Measurements from ENCODE around the gene TRIB2. TPM values are rescaled to one million over a fixed set of nuclear protein-coding genes. Genes with fewer than 3 reads are reported as not detected.

The TRIB2 gene
- polyA plus RNA-seq, 1 experiment, result 12.2 TPM

DNA sequence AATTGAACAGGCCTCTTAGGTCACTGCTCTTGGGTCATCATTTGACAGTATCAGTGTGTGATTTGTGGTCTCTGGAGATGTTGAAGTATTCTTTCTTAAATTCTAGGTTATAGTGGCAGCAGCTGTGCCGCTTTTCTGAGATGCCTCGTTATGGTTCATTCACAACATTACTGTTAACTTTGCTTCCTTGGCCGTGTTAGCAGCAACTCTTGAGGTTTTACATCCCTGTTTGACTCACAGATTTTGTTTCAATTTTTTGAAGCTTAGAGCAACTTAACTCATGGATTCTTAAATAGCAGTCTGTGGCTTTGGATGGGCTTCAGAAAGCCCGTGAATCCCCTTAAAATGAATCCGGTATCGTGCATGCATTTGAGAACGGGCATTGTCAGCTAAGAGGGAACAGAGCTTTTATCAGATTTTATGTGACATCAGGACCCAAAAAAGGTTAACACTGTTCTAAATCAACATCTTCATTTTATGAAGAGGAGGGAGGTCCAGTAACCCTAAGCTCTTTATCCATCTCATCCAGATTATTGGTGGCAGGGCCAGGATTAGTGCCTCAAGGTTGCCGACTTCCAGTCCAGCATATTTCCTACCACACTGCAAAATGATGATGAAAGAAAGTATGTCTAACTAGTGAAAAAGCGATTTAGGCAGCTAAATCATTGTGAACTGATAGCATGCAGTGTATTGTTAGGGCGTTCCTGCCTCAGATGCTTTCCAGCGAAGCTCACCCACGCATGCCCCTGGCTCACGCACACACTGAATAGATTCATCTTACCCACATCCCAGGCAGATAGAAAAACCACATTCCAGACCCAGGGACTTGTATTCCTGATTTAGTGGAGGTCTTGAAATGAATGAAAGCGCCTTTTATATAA lies 5.1 kb downstream of the TRIB2 start:
- TF ChIP-seq CTCF (IDR thresholded peaks at IDR 0.05; ENCODE audit: low read depth, low read length), result no peak
- Histone ChIP-seq H3K27ac (ENCODE audit: low read depth, low read length) (no peak overlapping the region), H3K27me3 (ENCODE audit: control insufficient read depth, insufficient read depth, low read length) (no peaks in the 10 kb centered on the region), H3K4me3 (ENCODE audit: low read depth, low read length) (no peak overlapping the region), H3K9me3 (ENCODE audit: control insufficient read depth, insufficient read depth, low read length) (peaks cover 8% of the 10 kb centered on the region; the same call in 1 of the 2 replicates)
- POLR2A ChIA-PET, result interaction anchor here (1.2 kb wide), 1 partner anchor 286 kb away, joined by 3 read pairs; no protein-coding TSS in a partner anchor
- CTCF ChIA-PET, result interaction anchor here (1.0 to 5.1 kb wide), 5 partner anchors 52 to 893 kb away, joined by 3 to 65 read pairs (median 10); no protein-coding TSS in a partner anchor
- DNase-seq (ENCODE audit: low read depth, low spot score), result no peak

DNA sequence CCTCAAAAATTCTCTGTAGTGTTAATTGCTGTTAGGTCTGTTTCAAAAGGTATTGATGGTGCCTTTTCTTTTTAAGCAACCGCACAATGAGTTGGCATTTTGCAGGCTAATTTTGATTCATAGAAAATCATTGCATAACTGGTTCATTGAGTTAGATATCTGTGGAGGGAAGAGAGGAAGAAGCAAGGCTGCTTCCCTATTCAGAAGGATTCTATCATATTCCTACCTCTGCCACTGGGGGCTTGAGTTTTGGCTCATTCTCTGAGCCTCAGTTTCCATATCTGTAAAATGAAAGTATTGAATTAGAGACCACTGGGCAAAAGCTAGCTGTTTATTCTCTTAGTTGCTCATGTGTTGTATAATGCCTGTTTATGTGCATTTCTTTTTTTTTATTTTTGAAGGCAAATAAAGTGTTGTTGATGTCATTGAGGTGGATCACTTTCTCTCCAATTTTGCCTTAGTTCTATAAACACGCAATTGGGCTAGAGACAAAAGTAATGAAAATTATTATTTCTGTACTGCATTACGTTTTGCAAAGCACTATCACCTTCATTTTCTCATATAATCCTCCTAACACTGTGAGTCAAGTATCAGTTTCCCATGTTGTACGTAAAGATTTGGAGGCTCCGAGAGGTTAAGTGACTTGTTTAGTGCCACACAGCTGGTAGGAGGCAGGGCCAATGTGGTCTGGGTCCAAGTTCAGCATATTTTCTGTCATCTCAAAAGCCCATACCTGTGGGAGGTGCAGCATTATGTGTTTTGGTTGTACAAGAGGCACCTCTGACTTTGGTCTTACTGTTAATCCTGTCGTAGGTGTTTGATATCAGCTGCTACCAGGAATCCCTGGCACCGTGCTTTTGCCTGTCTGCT lies 5.9 kb downstream of the TRIB2 start:
- Histone ChIP-seq H3K4me3 (ENCODE audit: low read depth, low read length) (no peak overlapping the region), H3K9me3 (ENCODE audit: control insufficient read depth, insufficient read depth, low read length) (peaks cover 5% of the 10 kb centered on the region; the same call in 1 of the 2 replicates), H3K27me3 (ENCODE audit: control insufficient read depth, insufficient read depth, low read length) (no peaks in the 10 kb centered on the region), H3K27ac (ENCODE audit: low read depth, low read length) (no peak overlapping the region)
- DNase-seq (ENCODE audit: low read depth, low spot score), result no peak
- no peak for TF ChIP-seq CTCF (IDR thresholded peaks at IDR 0.05; ENCODE audit: low read depth, low read length)
- CTCF ChIA-PET, result interaction anchor here (0.8 to 5.1 kb wide), 3 partner anchors 208 to 284 kb away, joined by 4 to 65 read pairs (median 31); no protein-coding TSS in a partner anchor
- POLR2A ChIA-PET, result no interaction called here

DNA sequence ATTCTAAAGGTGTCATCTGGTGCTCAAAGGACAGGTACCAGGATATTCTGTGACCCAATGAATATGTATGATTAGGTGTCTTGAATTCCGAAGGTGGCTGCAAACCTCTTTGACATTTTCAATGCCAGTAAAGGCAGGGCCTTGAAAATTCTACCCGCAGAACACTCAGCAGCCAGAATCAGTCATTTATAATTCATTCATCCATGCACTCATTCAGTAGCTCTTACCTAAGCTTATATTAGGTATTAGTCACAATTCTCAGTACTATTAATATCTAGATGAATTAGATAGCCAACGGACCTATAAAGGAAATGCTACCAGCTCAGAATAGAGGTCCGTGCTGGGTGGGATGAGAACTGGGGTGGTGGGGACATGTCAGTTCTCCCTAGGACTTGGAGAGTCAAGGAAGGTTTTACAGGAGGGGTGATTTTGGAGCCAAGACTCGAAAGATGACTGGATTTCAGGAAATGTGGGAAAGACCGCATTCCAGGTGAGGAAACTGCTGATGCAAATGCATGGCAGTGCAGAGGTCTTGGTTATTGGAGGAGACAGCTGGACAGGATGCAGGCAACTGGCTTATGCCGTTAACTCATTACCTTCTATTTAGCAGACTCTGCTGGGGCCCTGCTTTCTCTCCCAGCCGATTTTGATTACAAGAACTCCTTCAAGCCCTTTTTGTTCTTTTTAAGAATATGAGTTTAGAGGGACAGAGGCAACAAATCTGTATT lies 7.2 kb downstream of the TRIB2 start:
- no peaks in the 10 kb centered on the region for H3K27me3 ChIP-seq (ENCODE audit: control insufficient read depth, insufficient read depth, low read length)
- DNase-seq (ENCODE audit: low read depth, low spot score), result no peak

More for the DNA sequence above, 7.2 kb downstream of the TRIB2 start:
- CTCF ChIA-PET, result interaction anchor here (0.8 to 5.1 kb wide), 2 partner anchors 208 to 283 kb away, joined by 4 to 65 read pairs; no protein-coding TSS in a partner anchor
- POLR2A ChIA-PET, result interaction anchor here (0.7 kb wide), 1 partner anchor 287 kb away, joined by 4 read pairs; no protein-coding TSS in a partner anchor
- no peak for TF ChIP-seq CTCF (IDR thresholded peaks at IDR 0.05; ENCODE audit: low read depth, low read length)
- Histone ChIP-seq H3K9me3 (ENCODE audit: control insufficient read depth, insufficient read depth, low read length) (no peaks in the 10 kb centered on the region), H3K4me3 (ENCODE audit: low read depth, low read length) (no peak overlapping the region), H3K27ac (ENCODE audit: low read depth, low read length) (no peak overlapping the region)

Measured in AG04450 (cell line).